Right ventricle myocardium inferior (tissue), 1 donor: Measurements from ENCODE around the gene CUEDC1. TPM values are rescaled to one million over a fixed set of nuclear protein-coding genes. Genes with fewer than 3 reads are reported as not detected.

Source experiments
- ATAC-seq: fragments of 200-7000 bp; cut with Tn5 transposase; one replicate; pipeline ENCODE4 v1.9.1; 2020; ENCODE audit warnings: mild to moderate bottlenecking, moderate library complexity
- DNase-seq: peaks from one replicate; pipeline ENCODE4 v3.0.0; 2021; ENCODE audit errors: missing footprints
- intact Hi-C: fragments of 100-400 bp; cut with DNase I; formaldehyde crosslinking; loops from one replicate; pipeline ENCODE4 v1.11.0; 2022
- total RNA-seq: library from RNA; stranded (reverse); fragmentation: NEBNext Ultra II Directional; extraction: Animal tissue kit (Norgen Biotek cat#: 25700); gene quantifications from one replicate; pipeline ENCODE4 v1.2.1, GENCODE V29; 2021
- donor health status: DM: no; HTN: yes; CAD: no; lungs with severe emphysema.

CUEDC1 gene
- total RNA-seq, 1 donor from 2014 or later: 49.1 TPM

DNA sequence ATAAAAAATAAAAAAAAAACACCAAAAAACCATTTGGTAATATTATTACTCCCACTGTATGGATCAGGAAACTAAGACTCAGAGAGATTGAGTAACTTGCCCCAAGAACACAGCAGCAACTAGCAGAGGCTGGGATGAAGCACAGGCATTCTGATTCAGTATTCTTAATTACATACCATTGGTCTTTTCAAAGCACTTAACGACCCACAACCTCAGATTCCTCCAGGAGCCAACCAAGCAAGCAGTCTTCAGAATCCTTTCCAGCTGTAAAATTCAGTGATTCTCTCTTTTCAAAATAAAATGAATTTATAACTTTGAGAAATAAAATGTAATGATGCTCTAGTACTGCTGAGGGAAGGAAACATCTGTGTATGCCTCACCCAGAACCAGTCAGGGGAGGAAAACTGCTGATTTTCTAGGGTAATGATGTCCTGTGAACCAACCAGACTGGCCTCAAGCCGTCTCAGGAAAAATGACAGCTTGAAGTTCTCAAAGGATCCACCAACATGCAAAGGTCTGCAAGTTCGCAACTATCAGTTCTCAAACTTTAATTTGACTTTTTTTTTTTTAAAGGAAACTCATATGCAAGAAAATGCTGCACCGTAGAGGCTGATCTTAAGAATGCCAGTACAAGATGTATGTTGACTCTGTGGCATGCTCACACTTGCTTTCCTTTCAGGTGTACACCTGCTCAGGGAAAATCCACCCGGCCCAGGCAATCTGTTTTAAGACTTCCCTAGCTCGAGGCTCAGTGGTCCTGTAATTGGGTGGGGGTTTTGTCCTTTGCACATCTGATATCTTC lies 9.0 kb downstream of the CUEDC1 start:
- DNase-seq: no peak
- intact Hi-C loops: no loop called here
- no peak for ATAC-seq

DNA sequence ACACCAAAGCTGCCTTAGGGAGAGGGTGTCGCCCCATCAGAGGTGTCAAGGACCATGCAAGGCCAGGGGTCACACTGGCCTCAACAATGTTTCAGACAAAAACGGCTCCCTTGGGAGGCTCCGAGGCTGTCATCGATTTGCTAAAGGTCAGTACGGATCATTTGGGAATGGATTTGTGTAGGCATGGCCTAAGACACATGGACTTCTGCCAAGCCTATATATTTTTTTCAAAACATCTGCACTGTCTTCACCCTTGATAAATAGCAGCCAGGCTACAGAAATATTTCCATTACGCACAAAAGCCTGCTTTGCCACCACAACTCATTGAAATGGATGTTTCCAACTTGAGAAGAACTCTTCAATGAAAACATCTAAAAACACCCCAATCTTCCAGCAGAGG lies 10.3 kb downstream of the CUEDC1 start:
- intact Hi-C loops: no loop called here
- DNase-seq (no peak), ATAC-seq (no peak)

DNA sequence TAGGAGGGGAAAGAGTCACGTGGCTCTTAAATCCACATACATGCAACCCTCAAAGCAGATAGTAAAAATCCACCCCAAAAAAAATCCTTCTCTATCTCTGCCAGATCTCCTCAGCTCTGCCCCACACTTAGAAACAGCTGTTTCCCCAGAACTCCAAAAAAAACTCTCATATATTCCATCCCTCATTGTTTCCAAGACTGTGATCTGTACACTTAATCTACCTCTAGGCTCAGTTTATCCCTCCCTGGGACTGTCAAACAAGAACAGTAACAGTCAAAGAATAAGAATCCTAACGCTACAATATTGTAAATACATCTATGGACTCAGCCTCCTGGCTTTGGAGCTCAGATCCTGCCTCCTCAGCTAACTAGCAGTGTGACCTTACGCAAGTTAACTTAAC lies 11.6 kb downstream of the CUEDC1 start:
- intact Hi-C loops: no loop called here
- ATAC-seq (no peak), DNase-seq (no peak)

DNA sequence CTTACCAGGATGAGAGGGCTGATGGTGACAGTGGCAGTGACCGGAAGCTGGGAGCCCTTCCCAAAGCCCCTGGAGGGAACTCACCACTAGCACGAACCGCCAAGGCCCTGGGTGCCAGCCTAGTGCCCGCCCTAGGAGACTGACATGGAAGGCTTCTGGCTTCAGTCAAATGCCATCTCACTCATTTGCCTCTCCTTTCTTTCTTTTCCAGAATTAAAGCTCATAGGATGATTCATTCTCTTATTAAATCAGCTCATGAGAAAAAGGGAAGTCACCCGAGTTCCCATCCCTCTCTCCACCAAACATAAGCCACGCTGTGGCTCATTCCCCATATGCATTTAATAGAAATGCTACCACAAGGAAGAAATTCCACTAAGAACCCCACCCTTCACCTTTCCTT lies 12.1 kb downstream of the CUEDC1 start:
- DNase-seq (no peak), ATAC-seq (no peak)
- intact Hi-C loops: no loop called here

DNA sequence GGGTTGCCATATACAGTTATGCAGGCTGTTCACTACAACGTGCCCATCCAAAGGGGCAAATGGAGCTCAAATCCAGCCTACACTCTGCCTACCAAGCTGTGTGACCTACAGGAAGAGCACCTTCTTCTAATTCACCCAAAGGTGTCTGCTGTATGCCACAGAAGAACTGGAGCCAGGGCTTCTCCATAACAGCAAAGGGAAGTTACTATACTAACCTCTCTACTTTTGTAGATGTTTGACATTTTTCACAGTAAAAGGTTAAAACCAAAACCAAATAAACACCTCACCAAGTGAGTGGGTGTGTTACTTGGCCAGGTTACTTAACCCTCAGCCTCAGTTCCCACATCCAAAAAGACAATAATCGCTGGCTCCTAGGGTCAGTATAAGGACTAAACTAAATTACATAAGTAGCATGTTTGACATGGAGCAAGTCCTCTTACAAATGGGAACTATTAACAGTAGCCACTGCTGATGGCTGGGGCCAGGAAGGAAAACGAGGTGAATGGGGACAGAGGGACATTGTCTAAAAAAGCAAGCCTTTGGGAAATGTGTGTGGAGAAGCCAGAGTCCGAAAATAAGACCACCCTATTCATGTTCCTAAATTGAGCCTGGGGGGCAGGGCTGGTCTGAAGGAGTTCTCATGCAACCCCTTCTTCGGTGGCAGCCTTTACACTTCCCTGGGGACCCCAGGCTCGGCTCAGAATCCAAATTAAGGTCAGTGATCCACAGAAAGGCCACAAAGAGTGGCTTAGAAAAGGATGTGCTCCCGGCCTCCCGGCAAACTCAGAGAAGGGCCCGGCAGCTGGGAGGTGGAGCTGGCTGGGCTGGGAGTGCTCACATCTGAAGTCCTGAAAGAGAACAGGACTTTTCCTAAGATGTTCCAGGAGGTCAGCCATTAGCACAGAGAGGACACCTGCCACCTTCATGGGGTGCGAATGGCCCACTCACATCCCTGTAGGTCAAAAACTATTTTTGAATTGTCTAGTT lies 13.5 kb downstream of the CUEDC1 start:
- ATAC-seq (no peak), DNase-seq (no peak)
- intact Hi-C loops: loop anchor here (2.0 kb wide), 1 partner anchor 43 kb away; no protein-coding TSS in a partner anchor

DNA sequence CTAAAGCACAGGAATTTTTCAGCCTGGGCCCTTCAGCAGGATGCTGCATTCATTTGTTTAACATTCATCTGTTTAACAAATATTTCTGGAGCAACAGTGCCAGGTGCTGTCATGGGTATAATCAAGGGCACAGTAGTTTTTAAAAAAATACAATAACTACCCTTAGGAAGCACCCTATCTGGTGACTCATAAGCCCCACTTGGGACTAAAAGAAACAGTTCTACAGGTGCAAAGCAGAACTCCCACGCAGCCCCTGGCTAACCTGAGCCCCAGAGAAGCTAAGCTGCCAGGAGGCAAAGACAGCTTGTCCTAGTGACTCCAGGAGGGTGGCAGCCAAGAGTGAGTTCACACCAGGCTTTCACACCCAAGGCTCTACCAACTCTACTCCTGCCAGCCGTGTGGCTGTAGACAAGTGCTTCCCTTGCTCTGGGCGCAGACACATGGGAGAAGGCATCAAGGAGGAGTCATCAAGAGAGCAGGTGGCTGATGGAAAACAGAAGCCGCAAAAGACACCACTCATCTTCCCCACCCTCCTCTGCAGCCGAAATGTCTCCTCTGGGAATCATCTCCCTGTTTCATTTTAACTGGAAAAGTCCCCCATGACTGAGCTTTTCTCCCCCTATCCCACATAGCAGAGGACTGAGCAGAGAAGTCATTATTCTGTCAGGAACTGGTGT lies 14.4 kb downstream of the CUEDC1 start:
- intact Hi-C loops: loop anchor here (2.0 kb wide), 1 partner anchor 42 kb away; no protein-coding TSS in a partner anchor
- DNase-seq (no peak), ATAC-seq (peak; percentile 11)

DNA sequence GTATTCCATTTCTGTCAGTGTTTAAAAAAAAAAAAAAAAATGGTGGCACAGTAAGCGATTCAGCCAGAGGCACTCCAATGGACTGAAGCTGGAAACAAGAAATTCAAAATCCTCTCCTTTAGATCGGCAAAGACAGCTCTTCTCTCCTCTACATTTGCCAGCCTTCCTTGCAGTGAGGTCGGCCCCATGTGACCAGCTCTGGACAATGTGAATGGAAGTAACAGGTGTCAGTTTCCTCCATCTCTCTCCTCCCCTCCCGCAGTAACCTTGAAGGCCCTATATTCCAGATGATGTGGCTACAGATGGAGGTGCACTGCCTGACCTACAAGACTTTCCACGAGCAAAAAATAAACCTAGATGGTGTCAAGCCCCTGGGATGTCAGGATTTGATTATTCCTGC lies 15.0 kb downstream of the CUEDC1 start:
- no peak for DNase-seq
- intact Hi-C loops: loop anchor here (2.0 kb wide), 1 partner anchor 41 kb away; no protein-coding TSS in a partner anchor
- no peak for ATAC-seq

DNA sequence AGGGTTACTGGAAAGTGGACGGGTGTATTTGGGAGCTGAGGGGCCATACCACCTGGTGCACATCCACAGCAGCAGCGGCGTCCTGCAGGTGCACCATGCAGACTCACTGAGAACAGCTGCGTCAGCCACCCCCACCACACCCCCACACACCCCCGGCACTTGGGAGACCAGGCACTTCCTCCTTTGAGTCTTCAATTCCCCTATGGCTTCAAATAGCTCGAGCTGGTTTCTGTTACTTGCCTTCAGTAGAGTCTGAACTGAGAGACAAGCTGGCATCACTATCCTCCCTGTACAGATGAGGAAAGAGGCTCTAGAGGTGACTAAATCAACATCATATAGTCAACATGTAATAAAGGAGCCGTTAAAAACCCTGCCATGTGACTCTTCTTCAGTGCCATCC lies 15.4 kb downstream of the CUEDC1 start:
- DNase-seq (peak; percentile 78), ATAC-seq (no peak)
- intact Hi-C loops: loop anchor here (2.0 kb wide), 1 partner anchor 41 kb away; no protein-coding TSS in a partner anchor

DNA sequence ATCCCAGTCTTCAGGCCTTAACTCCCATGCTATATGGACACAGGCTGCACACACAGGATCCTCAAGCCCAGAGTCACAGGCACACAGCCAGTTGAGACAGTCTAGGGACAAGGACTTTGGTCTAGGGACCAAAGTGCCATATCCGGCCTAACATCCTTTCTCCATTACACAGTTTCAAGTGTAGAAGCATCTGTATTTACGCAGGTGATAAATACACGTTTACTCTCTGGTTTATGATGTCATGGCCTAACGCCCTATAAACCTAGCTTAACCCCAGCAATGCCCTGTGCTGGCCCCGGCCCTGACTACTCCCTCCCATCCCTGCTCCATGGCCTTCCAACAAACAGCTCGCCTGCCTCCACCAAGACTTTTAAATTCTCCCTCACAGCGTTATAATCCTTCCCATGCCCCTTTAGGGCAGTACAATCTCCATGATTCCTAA lies 17.1 kb downstream of the CUEDC1 start:
- ATAC-seq (no peak), DNase-seq (no peak)
- intact Hi-C loops: no loop called here

DNA sequence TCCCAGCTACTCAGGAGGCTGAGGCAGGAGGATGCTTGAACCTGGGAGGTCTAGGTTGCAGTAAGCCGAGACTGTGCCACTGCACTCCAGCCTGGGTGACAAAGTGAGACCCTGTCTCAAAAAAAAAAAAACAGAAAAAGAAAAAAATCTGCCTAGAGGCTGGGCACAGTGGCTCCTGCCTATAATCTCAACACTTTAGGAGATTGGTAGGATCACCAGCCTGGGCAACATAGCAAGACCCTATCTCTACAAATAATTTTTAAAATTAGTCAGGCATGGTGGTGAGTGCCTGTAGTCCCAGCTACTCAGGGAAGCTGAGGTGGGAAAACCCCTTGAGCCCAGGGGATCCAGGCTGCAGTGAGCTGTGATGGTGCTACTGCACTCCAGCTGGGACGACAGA lies 17.7 kb downstream of the CUEDC1 start:
- ATAC-seq (no peak), DNase-seq (no peak)
- intact Hi-C loops: loop anchor here (2.0 kb wide), 1 partner anchor 23 kb away; no protein-coding TSS in a partner anchor

DNA sequence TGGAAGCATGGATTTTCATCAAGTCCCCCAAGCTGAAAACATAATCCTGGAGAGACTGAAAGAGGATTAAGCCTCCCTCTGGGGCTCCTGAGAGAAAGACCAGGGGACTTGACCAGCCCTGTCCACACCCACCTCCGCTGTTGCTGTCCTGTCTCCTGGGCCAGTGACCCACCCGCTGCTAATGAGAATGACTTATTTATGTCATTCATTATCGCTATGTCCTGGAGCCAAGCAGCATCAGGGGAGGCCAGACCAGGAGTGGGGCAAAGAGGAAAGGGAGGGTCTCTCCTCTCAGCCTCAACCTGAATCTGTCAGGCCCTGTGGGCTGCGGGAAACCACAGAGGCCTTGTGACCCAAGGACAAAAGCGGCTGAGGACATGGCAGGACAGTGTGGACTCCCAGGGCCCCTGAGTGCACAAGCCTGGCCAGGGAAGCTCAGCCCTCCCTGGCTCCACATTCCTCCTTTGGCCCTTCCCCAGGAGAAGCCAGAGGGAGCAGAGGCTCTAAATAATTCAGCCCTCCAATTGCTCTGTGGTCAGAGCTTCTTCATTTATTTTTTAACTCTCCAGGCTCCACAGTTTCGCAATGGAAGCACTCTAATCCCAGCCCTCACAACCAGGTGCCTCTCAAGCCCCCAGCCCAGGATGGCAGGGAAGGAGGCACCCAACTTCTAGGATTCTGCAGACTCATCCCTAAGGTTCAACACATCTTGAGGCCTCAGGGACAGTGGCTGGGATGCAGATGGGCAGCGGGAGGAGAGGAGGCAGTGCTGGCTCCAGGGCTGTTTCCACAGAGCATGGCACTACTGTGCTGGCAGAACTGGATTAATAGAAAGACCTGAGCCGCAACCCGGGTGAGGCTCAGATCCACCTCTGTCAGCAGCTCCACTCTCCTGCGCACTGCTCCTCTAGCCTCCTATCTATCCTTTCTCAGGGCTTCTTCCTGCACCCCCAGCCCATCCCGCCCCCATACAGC lies 19.1 kb downstream of the CUEDC1 start:
- ATAC-seq: peak; percentile 90
- intact Hi-C loops: loop anchor here (2.0 kb wide), 2 partner anchors 19 to 21 kb away; partner anchors contain the start of gene CUEDC1
- DNase-seq: peak; percentile 84

DNA sequence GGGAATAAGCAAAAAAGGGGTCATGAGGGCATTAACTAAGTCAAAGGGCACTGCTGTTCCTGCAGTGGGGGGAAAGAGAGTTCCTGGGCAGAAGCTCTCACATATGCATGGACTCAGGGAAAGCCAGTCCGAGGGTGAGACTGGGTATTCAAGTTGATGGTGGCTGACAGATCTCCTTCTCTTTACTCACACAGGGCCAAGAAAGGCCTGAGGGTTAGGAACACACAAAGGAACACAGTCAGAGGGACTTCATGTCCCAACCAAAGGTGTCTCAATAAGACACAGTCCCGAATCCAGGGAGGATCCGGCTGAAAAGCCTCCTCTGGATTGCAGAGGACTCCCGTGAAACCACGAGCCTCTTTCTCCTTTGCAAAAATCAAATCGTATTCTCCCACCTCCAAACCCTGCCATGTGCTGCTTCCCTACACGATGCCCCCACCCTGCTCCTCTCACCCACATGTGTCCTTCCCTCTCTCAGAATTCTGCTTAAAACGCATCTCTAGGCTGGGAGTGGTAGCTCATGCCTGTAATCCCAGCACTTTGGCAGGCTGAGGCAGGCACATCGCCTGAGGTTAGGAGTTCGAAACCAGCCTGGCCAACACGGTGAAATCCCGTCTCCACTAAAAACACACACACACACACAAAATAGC lies 23.6 kb downstream of the CUEDC1 start:
- DNase-seq: no peak
- no peak for ATAC-seq
- intact Hi-C loops: no loop called here

DNA sequence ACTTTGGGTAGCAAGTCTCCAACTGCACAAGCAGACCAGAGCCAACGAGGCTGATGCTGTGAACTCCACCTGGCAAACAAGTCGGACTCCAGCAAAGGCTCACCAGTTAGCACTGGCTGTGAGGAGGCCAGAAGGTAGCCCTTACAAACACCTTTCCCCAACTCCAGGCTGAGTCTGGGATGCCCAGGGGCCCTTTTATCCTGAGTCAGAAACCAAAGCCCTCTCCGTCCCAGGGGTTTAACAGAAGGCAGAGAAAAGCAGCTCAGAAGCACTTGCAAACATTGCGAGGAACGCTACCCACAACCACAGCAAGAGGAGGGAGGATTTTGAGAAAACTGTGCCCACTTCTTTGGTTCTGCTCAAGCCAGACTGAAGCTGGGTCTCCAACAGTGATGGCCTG lies 25.0 kb downstream of the CUEDC1 start:
- intact Hi-C loops: no loop called here
- no peak for ATAC-seq
- no peak for DNase-seq

DNA sequence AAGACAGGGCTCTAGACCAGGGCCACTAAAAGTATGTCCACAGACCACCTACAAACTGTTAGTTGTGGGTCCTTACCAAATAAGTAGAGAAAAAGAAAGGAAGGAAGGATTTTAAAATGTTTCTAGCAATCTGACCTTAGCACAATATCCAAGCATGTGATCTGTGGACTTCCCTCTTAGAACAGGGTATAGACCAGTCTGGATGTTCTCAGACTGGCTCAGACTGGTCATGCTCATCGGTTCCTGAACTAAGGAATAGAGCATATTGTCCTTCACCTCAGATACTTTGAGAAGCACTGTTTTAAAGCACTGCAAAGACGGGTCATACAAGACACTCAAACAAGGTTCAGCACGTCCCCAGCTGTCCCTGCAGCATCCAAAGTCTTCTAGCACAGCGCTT lies 25.8 kb downstream of the CUEDC1 start:
- intact Hi-C loops: no loop called here
- ATAC-seq (no peak), DNase-seq (no peak)

DNA sequence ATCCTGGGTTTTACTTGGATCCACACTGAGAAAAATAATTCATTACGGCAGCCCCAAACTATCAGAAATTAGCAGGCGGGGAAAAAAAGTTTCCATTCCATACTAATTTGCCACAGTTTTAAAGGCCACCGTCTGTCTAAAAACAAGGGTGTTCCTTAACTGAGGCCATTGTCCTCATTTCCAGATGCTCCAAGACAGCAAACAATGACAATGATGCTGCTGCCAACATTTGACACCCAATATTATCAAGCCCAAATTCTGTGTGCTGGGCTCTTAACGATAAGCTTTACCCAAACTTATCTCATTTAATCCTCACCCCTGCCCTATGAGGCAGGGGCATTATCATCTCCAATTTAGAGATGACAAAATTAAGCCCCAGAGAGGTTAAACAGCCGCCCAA lies 26.3 kb downstream of the CUEDC1 start:
- no peak for DNase-seq
- ATAC-seq: no peak
- intact Hi-C loops: no loop called here

DNA sequence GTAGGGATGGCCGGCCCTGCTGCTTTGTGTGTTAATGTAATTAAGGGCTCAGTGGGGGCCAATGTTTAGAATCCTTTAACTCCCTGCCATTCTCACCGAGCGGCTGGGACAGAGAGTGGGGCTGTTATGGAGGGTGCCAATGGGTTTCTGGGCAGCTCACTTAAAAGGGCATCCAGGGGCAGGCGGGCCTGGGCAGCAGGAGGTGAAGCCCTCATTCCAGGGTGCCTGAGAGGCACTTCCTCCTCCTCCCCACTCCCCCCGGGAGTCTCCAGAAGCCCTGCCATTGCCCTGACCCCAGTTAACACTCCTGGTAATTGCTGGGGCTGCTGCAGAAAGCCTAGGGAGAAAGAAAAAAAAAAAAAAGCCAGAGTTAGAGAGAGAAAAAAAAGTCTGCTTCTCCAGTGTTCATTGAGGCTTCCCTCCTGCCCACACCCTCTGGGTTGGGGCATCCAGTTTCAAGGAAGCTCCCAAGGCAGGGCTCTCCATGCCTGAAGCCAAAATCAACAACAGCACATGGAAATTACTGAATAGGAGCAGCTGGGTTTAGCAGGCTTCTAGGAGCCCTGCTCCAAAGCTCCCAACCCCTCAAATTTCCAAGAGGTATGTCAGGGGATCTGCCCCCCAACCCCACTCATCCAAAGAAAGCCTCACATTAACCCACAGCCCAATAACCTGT lies 28.0 kb downstream of the CUEDC1 start:
- DNase-seq (no peak), ATAC-seq (peak; percentile 75)
- intact Hi-C loops: no loop called here

DNA sequence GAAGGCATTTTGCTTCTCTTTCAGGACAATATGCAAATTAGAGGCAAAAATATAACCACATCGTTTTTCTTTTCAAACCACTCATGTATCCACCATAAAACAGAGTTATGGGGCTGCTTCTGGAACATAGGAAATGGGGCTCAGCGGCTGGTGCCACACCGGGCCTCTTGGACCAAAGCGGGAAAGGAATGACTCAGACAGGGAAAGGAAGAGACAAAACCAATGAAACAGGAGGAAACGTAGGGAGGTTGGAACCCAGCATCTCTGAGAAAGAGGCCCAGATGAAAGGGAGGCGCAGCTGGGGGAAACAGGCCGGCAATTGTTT lies 28.5 kb downstream of the CUEDC1 start:
- DNase-seq (no peak), ATAC-seq (no peak)
- intact Hi-C loops: no loop called here
